HG03108 (cell line): ENCODE measurements around the gene CCDC201.
"Not testable (repeated sequence)": the region's sequence is repeated elsewhere in the genome, so short reads cannot be mapped to it uniquely, and the experiment has no call there.

ENCODE experiments used
- ATAC-seq: cut with Tn5 transposase; IDR thresholded peaks from one replicate; pipeline ENCODE4 v1.9.1; 2021; ENCODE audit warnings: moderate library complexity; ENCODE audit not compliant: unreplicated experiment

CCDC201 gene

DNA sequence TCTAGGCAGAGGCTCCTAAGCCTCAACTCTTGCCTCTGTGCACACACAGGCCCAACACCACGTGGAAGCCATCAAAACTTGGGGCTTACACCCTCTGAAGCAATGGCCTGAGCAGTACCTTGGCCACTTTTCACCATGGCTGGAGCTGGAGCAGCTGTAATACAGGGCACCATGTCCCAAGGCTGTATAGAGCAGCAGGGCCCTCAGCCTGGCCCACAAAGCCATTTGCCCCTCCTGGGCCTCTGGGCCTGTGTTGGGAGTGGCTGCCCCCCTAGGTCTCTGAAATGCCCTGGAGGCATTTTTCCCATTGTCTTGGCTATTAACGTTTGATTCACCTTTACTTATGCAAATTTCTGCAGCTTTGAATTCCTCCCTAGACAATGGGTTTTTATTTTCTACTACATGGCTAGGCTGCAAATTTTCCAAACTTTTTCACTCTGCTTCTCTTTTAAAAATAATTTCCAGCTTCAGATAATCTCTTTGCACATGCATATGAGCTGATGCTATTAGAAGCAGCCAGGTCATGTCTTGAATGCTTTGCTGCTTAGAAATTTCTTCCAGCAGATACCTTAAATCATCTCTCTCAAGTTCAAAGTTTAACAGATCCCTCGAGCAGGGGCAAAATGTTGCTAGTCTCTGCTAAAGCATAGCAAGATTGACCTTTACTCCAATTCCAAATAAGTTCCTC, 5.7 kb upstream of the CCDC201 start:
- ATAC-seq, result no peak

GRCh38 chr7:45876519-45876918, 3.6 kb upstream of the CCDC201 start:
- no peak for ATAC-seq

GRCh38 chr7:45874408-45875131, 1.7 kb upstream of the CCDC201 start:
- no peak for ATAC-seq

DNA sequence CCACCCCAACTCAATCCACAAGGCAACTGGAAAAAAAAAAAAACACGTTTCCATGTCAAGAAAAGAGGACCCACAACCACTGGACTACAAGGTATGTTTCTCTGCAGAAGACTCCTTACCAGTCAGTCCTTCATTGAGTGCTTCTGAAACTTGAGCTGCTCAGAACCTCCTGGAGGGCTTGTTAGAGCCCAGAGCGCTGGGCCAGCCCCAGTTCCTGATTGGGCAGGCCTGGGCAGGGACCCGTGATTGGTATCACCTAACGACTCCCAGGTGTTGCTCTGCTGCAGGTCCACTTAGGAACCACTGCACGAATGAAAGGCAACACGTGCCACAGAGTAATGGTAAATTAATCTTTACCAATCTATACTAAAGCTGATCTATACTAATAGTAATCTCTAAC, 473 bp upstream of the CCDC201 start:
- ATAC-seq, result no peak

GRCh38 chr7:45872116-45873034, 507 bp downstream of the CCDC201 start:
- no peak for ATAC-seq

DNA sequence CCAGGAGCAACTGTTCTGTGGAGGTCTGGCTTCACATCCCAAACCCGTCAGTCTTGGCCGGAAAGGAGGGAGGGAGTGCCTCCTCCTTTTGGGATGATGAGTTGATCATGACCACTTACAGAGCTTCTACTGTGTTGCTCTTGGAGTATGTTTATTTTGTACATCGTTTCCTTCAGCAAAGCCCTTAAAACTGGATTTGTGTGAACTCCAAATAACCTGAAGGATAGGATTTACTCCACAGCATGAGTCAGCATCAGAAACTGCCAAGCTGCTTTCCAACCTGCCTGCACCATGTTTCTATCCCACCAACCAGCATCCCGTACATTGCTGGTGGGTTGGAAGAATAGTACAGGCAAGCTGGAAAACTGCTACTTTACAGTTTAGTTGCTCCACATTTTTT, 3.5 kb downstream of the CCDC201 start:
- no peak for ATAC-seq

- no peak for ATAC-seq
Observed at GRCh38 chr7:45867471-45867870, 5.4 kb downstream of the CCDC201 start.

GRCh38 chr7:45865594-45866410, 7.1 kb downstream of the CCDC201 start:
- ATAC-seq, result no peak

DNA sequence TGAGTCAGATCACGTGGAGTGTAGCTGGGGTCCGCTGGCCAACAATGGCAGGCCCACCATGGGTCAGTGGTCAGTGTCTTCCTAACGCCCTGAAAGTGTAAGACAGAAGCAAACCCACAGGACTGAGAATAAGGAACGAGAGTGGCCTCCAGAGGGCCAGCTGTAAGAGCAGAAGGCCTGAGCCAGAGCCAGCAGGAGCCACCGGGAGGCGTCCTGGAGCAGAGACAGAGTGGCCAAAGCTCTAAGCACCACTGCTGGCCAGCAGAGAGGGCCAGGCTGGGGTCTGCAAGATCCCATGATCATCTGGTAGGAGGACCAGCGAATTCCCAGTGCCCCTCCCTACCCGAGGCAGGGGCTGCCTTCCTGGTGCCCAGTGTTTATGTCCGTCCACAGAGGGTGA, 9.2 kb downstream of the CCDC201 start:
- ATAC-seq, result no peak

DNA sequence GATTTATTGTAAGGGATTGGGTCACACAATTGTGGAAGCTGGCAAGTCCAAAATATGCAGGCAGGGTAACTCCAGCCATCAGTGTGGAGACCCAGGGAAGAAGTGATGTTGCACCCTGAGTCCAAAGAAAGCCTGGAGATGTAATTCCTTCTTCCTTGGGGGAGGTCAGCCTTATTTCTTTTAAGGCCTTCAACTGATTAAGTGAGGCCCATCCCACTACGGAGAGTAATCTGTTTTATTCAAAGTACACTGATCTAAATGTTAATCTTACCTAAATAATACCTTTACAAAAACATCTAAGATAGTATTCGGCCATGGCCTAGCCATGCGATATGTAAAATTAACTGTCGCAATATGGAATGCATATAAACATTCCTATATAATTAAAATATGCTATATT, 16.0 kb downstream of the CCDC201 start:
- ATAC-seq, result not testable (repeated sequence)

DNA sequence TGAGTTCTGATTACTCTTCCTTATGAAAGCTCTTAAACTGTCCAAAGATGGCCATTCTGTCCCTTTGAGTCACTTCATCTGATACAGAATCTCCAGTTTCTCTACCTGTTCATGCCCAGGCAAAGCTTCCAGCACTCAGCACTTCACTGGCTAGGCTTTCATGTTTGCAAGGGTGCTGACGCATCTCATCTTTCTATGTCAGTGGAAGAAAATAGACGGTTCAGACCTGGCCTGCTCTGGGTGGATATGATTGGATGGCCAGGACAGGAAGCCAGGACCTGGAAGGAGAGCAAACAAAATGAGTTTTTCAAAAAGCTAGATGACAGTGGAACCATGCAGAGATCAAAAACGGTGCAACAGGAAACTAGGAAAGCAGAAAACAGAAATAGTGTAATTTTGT, 17.2 kb downstream of the CCDC201 start:
- not testable (repeated sequence) for ATAC-seq

GRCh38 chr7:45853491-45853890, 19.4 kb downstream of the CCDC201 start:
- ATAC-seq, result not testable (repeated sequence)

GRCh38 chr7:45852984-45853383, 19.9 kb downstream of the CCDC201 start:
- ATAC-seq, result not testable (repeated sequence)

DNA sequence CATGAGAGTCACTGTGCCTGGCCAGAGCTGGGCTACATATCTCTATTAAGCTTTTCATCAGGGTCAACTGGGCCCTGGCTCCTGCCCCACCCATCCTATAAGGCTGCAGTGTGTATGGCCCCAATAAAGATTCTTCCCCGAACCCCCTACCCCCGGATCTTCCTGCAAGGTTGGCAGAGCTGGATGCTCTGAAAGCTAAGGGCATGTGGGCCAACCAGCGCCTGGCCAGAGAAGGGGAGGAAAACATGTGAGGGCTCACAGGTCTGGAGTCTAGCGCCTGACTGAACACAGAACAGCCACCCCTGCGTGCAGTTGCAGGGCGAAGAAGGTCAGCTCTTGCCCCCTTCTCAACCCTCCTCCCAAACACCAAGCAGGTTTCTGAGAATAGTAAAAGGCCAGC, 24.1 kb downstream of the CCDC201 start:
- ATAC-seq, result not testable (repeated sequence)

DNA sequence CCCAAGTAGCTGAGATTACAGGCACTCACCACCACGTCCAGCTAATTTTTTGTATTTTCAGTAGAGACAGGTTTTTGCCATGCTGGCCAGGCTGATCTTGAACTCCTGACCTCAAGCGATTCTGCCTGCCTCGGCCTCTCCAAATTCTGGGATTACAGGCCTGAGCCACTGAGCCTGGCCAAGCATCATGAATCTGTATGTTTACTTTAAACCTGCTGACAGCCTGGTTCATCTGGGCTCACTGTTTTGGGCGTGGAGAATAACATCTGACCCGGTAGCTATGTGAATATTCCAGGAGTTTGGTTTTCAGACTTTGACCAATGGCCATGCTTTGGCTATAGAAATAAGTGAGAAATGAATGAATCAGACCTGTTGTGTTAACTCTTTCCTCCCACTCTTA, 26.3 kb downstream of the CCDC201 start:
- not testable (repeated sequence) for ATAC-seq

DNA sequence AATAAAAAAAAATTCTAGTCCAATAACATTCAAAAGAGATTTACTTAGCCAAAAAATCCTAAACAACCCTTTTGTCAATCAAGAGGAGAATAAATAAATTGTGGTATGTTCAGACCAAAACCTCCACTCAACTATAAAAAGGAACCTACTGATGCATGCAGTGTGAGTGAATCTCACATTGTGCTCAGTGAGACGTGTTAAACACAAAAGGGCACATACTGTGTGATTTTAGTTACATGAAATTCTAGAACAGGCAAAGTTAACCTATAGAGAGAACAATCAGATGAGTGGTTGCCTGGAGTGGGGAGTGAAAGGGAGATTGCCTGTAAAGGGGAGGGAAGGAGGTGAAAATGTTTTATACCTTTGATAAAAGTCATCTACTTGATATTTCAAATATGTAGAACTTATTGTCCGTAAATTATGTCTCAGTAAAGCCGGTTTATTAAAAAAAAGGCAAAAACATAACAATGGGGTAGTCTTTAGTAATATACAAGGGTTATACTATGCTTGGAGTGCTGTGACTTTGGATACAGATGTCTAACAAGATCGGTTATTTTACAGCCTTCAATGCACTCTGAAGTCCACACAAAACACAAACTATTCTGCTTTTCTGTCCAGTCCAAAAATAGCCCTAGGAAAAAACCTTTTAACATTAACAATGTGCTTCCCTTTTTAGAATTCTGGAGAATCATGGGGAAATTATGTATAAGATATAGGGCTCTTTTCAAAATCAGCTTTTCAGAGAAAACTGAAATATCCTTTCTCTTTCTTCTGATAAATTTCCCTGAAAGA, 30.8 kb downstream of the CCDC201 start:
- ATAC-seq, result not testable (repeated sequence)

DNA sequence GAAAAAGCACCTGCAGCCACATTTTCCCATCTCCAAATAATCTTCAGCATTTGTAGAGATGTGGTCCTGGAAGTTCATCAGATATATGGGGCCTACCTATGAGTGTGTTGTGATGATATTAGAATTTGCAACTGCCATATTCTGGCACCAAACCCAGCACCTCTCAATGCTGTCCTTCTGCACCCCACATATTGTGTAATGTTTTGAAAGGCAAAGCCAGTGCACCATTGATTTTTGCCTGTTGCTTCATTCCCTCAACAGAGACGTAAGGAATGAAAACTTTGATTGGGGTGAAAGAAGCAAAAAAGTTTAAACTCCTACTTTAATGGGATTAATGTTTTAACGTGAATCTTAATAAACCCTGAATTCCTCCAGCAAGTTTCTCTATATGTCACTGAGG, 34.0 kb downstream of the CCDC201 start:
- ATAC-seq, result not testable (repeated sequence)

DNA sequence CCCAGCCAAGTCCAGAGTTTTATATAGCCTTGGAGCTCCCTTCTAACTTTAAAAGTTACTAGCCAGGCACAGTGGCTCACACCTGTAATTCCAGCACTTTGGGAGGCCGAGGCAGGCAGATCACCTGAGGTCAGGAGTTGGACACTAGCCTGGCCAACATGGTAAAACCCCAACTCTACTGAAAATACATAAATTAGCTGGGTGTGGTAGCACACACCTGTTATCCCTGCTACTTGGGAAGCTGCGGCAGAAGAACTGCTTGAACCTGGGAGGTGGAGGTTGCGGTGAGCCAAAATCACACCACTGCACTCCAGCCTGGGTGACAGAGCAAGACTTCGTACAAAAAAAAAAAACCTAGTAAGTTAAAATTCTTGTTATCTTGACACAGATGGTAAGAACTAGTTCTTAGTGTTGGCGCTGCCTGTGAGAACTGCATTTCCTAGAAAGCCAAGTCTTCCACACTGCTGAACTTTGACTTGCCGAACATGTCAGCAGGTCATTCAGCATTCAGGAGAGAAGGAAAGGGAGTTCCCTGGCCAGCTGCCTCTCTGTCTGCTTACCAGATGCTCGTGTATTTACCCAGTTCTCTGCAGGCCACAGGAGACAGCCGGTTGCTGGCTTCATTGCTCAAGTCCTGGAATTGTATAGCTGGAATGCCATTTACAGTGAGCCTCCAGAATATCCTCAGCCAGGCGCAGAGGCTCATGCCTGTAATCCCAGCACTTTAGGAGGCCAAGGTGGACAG, 40.3 kb downstream of the CCDC201 start:
- not testable (repeated sequence) for ATAC-seq

GRCh38 chr7:45829846-45830245, 43.0 kb downstream of the CCDC201 start:
- ATAC-seq, result not testable (repeated sequence)
